ENCODE data around the gene RIF1.

- no peak for TF ChIP-seq ZNF558 (tag by site-specific recombination; IDR thresholded peaks at IDR 0.05)
- TF ChIP-seq ZNF292 (tag by site-specific recombination; IDR thresholded peaks at IDR 0.05; ENCODE audit: borderline replicate concordance, low read depth), result no peak
Observed at GRCh38 chr2:151484100-151484499, 74.4 kb downstream of the RIF1 start.

Measured in HEK293 (cell line).